NCI-H1105 treated with DMSO at 0.1 percent for 48 hours (cell line): ENCODE measurements around the gene KRTAP20-3.

Experiments
- DNase-seq: peaks from one replicate; lab custom pipeline; 2025; lab: John Stamatoyannopoulos, UW

KRTAP20-3 gene

GRCh38 chr21:30684506-30684905, 41.8 kb downstream of the KRTAP20-3 start:
- DNase-seq = no peak

- no peak for DNase-seq
Measured at GRCh38 chr21:30689822-30690221, 47.2 kb downstream of the KRTAP20-3 start.
